Hematopoietic multipotent progenitor cell treated with erythropoietin and hydrocortisone succinate and interleukin-3 and kit ligand, for 6 days (in vitro differentiated cells): Measurements from ENCODE around the gene TBXAS1.

Experiments
- DNase-seq: peaks from one replicate; pipeline ENCODE4 v3.0.0-alpha.2; 2015

TBXAS1 gene

GRCh38 chr7:139829025-139829774 is at the start of gene TBXAS1:
TBXAS1 (plus strand) TSS chr7:139829264; CDS start chr7:139829391, 127 bp downstream.
- peak; percentile 85 for DNase-seq

- DNase-seq: no peak
Measured at GRCh38 chr7:139782932-139783331, 46.1 kb upstream of the TBXAS1 start.

GRCh38 chr7:139783647-139784385 is 45.2 kb upstream of the TBXAS1 start:
- DNase-seq: peak; percentile 50

- no peak for DNase-seq
Measured at GRCh38 chr7:139784648-139785047, 44.4 kb upstream of the TBXAS1 start.

GRCh38 chr7:139791316-139791715 is 37.7 kb upstream of the TBXAS1 start:
- no peak for DNase-seq

- no peak for DNase-seq
Measured at GRCh38 chr7:139797607-139798006, 31.5 kb upstream of the TBXAS1 start.

GRCh38 chr7:139798221-139798620 is 30.8 kb upstream of the TBXAS1 start:
- no peak for DNase-seq

GRCh38 chr7:139798892-139799291 is 30.2 kb upstream of the TBXAS1 start:
- DNase-seq: no peak

GRCh38 chr7:139799586-139799985 is 29.5 kb upstream of the TBXAS1 start:
- peak; percentile 26 for DNase-seq

- no peak for DNase-seq
Measured at GRCh38 chr7:139804571-139804970, 24.5 kb upstream of the TBXAS1 start.

- DNase-seq: no peak
Measured at GRCh38 chr7:139807009-139807408, 22.1 kb upstream of the TBXAS1 start.

- no peak for DNase-seq
Measured at GRCh38 chr7:139808427-139808826, 20.6 kb upstream of the TBXAS1 start.

- no peak for DNase-seq
Measured at GRCh38 chr7:139808846-139809442, 20.1 kb upstream of the TBXAS1 start.

- peak; percentile 43 for DNase-seq
Measured at GRCh38 chr7:139811066-139811465, 18.0 kb upstream of the TBXAS1 start.

GRCh38 chr7:139813151-139813550 is 15.9 kb upstream of the TBXAS1 start:
- DNase-seq: no peak

- no peak for DNase-seq
Measured at GRCh38 chr7:139813689-139814088, 15.4 kb upstream of the TBXAS1 start.

- DNase-seq: peak; percentile 34
Measured at GRCh38 chr7:139817249-139817648, 11.8 kb upstream of the TBXAS1 start.

GRCh38 chr7:139820089-139820488 is 9.0 kb upstream of the TBXAS1 start:
- peak; percentile 55 for DNase-seq

- DNase-seq: peak; percentile 67
Measured at GRCh38 chr7:139821349-139822105, 7.5 kb upstream of the TBXAS1 start.

GRCh38 chr7:139822855-139823254 is 6.2 kb upstream of the TBXAS1 start:
- no peak for DNase-seq

- no peak for DNase-seq
Measured at GRCh38 chr7:139823959-139824521, 5.0 kb upstream of the TBXAS1 start.

- peak; percentile 13 for DNase-seq
Measured at GRCh38 chr7:139825666-139826290, 3.3 kb upstream of the TBXAS1 start.
